ENCODE measurements around the gene PARP15. TPM values are rescaled to one million over a fixed set of nuclear protein-coding genes. Genes with fewer than 3 reads are reported as not detected.
"Not testable (repeated sequence)": the region's sequence is repeated elsewhere in the genome, so short reads cannot be mapped to it uniquely, and the experiment has no call there.

PARP15 gene
- total and polyA plus RNA-seq, 9 donors = 0.24 to 2.0 (median 0.46) TPM

- Histone ChIP-seq H3K4me1 (ENCODE audit: insufficient read depth) (peaks cover 5% of the 10 kb centered on the region), H3K4me3 (peak overlapping the region; percentile 76), H3K9me3 (no peaks in the 10 kb centered on the region), H3K36me3 (no peaks in the 10 kb centered on the region), H3K27me3 (no peaks in the 10 kb centered on the region), H3K27ac (peak overlapping the region; percentile 86 to 93)
- no peak for TF ChIP-seq POLR2A (IDR thresholded peaks at IDR 0.05)
- TF ChIP-seq EP300 (IDR thresholded peaks at IDR 0.05) = no peak
- no peak for TF ChIP-seq CTCF (IDR thresholded peaks at IDR 0.05)
- DNase-seq = no peak
- WGBS, 3 donors = 37 to 47% (median 41%) methylated on average over 5 of the region's 5 CpGs
- intact Hi-C loops (cut with DNase I) = loop anchor here in 3 of 4 donors (5.0 to 10.0 kb wide), 3 partner anchors 114 to 122 kb away; partner anchors contain the start of gene PARP14 (in 2 of the 3)
Measured at GRCh38 chr3:122562923-122563716, 14.3 kb upstream of the PARP15 start.

DNA sequence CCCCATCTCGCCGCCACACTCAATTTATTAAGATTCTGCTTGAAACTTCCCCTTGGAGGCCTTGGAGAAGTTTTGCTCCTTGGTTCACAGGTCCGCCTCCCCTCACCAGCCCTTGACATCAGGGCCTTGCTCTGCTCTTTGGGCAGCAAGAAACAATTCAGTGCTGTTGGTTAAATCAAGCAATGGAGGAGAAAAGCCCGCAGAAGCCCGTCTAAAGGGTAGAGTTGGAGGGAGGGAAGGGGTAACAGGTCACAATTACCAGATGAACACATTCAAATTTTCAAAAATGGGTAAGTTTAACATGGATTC, 13.8 kb upstream of the PARP15 start:
- DNase-seq = peak in 2 of 5 donors; percentile 22 to 31
- H3K27me3 ChIP-seq = no peaks in the 10 kb centered on the region
- peak overlapping the region; percentile 76 for H3K4me3 ChIP-seq
- no peaks in the 10 kb centered on the region for H3K36me3 ChIP-seq
- peak overlapping the region; percentile 86 to 93 for H3K27ac ChIP-seq
- no peak for TF ChIP-seq POLR2A (IDR thresholded peaks at IDR 0.05)
- TF ChIP-seq CTCF (IDR thresholded peaks at IDR 0.05) = no peak
- no peak for TF ChIP-seq EP300 (IDR thresholded peaks at IDR 0.05)
- intact Hi-C loops (cut with DNase I) = loop anchor here in 3 of 4 donors (5.0 to 10.0 kb wide), 3 partner anchors 114 to 121 kb away; partner anchors contain the start of gene PARP14 (in 2 of the 3)
- peaks cover 5% of the 10 kb centered on the region for H3K4me1 ChIP-seq (ENCODE audit: insufficient read depth)
- H3K9me3 ChIP-seq = no peaks in the 10 kb centered on the region
- 14 to 16% (median 14%) methylated on average over 5 of the region's 5 CpGs for WGBS, 3 donors

GRCh38 chr3:122564155-122564912, 13.1 kb upstream of the PARP15 start, which contains the start of the genes DTX3L and PARP9:
TSS of gene DTX3L (plus strand) at chr3:122564338. CDS start at chr3:122564427, 89 bp downstream.
TSS of gene PARP9 (minus strand) at chr3:122564300. CDS start at chr3:122559620, 4,680 bp downstream.
- Histone ChIP-seq H3K4me3 (peak within 1 kb of the TSS; percentile 76), H3K27ac (peak within 1 kb of the TSS; percentile 86 to 93), H3K9me3 (no peaks in the 10 kb centered on the region), H3K36me3 (no peaks in the 10 kb centered on the region), H3K27me3 (no peaks in the 10 kb centered on the region), H3K4me1 (ENCODE audit: insufficient read depth) (peaks cover 5% of the 10 kb centered on the region)
- TF ChIP-seq EP300 (IDR thresholded peaks at IDR 0.05) (no peak), CTCF (IDR thresholded peaks at IDR 0.05) (peak in 1 of 3 donors; percentile 12), POLR2A (IDR thresholded peaks at IDR 0.05) (peak; percentile 73)
- DNase-seq = peak; percentile 82 to 86 (median 83)
- intact Hi-C loops (cut with DNase I) = loop anchor here in 3 of 4 donors (5.0 to 10.0 kb wide), 3 partner anchors 113 to 120 kb away; partner anchors contain the start of gene PARP14 (in 2 of the 3)
- 0 to 1% (median 0%) methylated on average over 46 to 56 of the region's 56 CpGs for WGBS, 3 donors

GRCh38 chr3:122568131-122568530, 9.3 kb upstream of the PARP15 start:
- H3K36me3 ChIP-seq; H3K4me1 ChIP-seq (ENCODE audit: insufficient read depth); H3K27ac ChIP-seq; H3K4me3 ChIP-seq; H3K9me3 ChIP-seq; H3K27me3 ChIP-seq; DNase-seq: not testable (repeated sequence)
- intact Hi-C loops (cut with DNase I) = loop anchor here in 2 of 4 donors (5.0 to 10.0 kb wide), 2 partner anchors 114 to 117 kb away; partner anchors contain the start of gene PARP14 (in 2 of the 2)
- WGBS, 3 donors = 95 to 99% (median 97%) methylated on average over 7 of the region's 7 CpGs

All from ovary (tissue), 9 donors.